GM12878 (cell line): ENCODE data around the gene WDR93. TPM values are rescaled to one million over a fixed set of nuclear protein-coding genes. Genes with fewer than 3 reads are reported as not detected.

ENCODE experiments used
- ATAC-seq: fragments of 200-7000 bp; cut with Tn5 transposase; 3 replicates; pipeline ENCODE4 v1.9.1; 2020; ENCODE audit warnings: mild to moderate bottlenecking, moderate library complexity
- BruUV-seq: library from RNA; stranded (reverse); fragments of 400-500 nt; replicated peaks from 2 replicates; lab custom pipeline; 2021; lab: Mats Ljungman, UMichigan
- CTCF ChIA-PET: fragments of 300-600 bp; sonication (Branson Sonifier 250); formaldehyde crosslinking; extraction: SDS; loops from one replicate; lab custom pipeline; 2021; ENCODE audit warnings: inconsistent platforms; lab: Yijun Ruan, JAX
- POLR2A ChIA-PET: fragments of 350-600 bp; formaldehyde crosslinking; extraction: SDS; loops from one replicate; lab custom pipeline; 2021; ENCODE audit warnings: inconsistent platforms; lab: Charles Lee
- RAD21 ChIA-PET: fragments of 300-600 bp; sonication (Branson Sonifier 250); formaldehyde crosslinking; loops from one replicate; lab custom pipeline; 2023; ENCODE audit warnings: antibody characterized with exemption; ENCODE audit not compliant: unreplicated experiment; lab: Charles Lee
- SMC1A ChIA-PET: fragments of 300-600 bp; sonication (Branson Sonifier 250); formaldehyde crosslinking; loops from one replicate; lab custom pipeline; 2023; ENCODE audit not compliant: unreplicated experiment, uncharacterized antibody; lab: Charles Lee
- DNase-seq: peaks from one replicate; pipeline ENCODE4 v3.0.0-alpha.2; 2011; ENCODE audit warnings: low read depth, low spot score
- FAIRE-seq: peaks from 3 replicates; lab custom pipeline; 2011; peaks lifted over from hg19 to GRCh38; lab: Jason Lieb, UNC
- H2AFZ ChIP-seq: 2 replicates; pipeline ENCODE4 v1.6.0; 2011; ENCODE audit warnings: low read depth, low read length, control low read depth; ENCODE audit not compliant: control insufficient read depth
- H3K27ac ChIP-seq: 2 replicates; pipeline ENCODE4 v1.5.1; 2011; ENCODE audit warnings: control low read depth; ENCODE audit not compliant: control insufficient read depth, insufficient read depth
- H3K27me3 ChIP-seq, 2 experiments: replicated peaks in 1 of 2; 2 replicates each; pipeline versions ENCODE4 v1.6.0 to v1.6.1; 2011; ENCODE audit warnings: low read length in 1 of 2; ENCODE audit not compliant: control insufficient read depth in 2 of 2, insufficient read depth in 2 of 2
- H3K36me3 ChIP-seq, 2 experiments: 2 replicates each; pipeline ENCODE4 v1.5.1; 2011; ENCODE audit warnings: low read length in 1 of 2; ENCODE audit not compliant: control insufficient read depth in 2 of 2, insufficient read depth in 2 of 2
- H3K4me1 ChIP-seq: 2 replicates; pipeline ENCODE4 v1.6.1; 2011; ENCODE audit warnings: mild to moderate bottlenecking, low read length, moderate library complexity, mixed read lengths; ENCODE audit not compliant: control insufficient read depth, insufficient read depth
- H3K4me2 ChIP-seq: 2 replicates; pipeline ENCODE4 v1.6.0; 2011; ENCODE audit warnings: control low read depth; ENCODE audit not compliant: control insufficient read depth, insufficient read depth
- H3K4me3 ChIP-seq: fragments of 200-600 bp; sonication (generic); 2 replicates; pipeline ENCODE4 v1.5.1; 2016
- H3K79me2 ChIP-seq: 2 replicates; pipeline ENCODE4 v1.6.0; 2011; ENCODE audit warnings: low read length; ENCODE audit not compliant: control insufficient read depth, insufficient read depth
- H3K9ac ChIP-seq: 2 replicates; pipeline ENCODE4 v1.8.0; 2011; ENCODE audit warnings: low read length, control low read depth, mixed read lengths; ENCODE audit not compliant: control insufficient read depth, insufficient read depth
- H3K9me3 ChIP-seq: replicated peaks from 3 replicates; pipeline ENCODE4 v1.5.1; 2011; ENCODE audit warnings: mild to moderate bottlenecking, low read length; ENCODE audit not compliant: control insufficient read depth, insufficient read depth
- H4K20me1 ChIP-seq: 2 replicates; pipeline ENCODE4 v1.6.0; 2011; ENCODE audit not compliant: control insufficient read depth, insufficient read depth
- EP300 ChIP-seq, 2 experiments: fragments of 150-350 bp in 1 of 2; IDR thresholded peaks; 2 replicates each; pipeline ENCODE4 v1.6.1; 2011 to 2012; ENCODE audit warnings: low read depth in 2 of 2, low read length in 2 of 2, borderline replicate concordance in 1 of 2, improper control_type of control experiment in 1 of 2, inconsistent platforms in 1 of 2; ENCODE audit not compliant: control insufficient read depth in 1 of 2
- JUND ChIP-seq: IDR thresholded peaks from 2 replicates; pipeline ENCODE4 v1.6.1; 2012; ENCODE audit warnings: low read depth, mild to moderate bottlenecking, low read length, improper control_type of control experiment, moderate library complexity
- KLF5 ChIP-seq: fragments of 450-650 bp; IDR thresholded peaks from 2 replicates; pipeline ENCODE4 v1.6.1; 2014; ENCODE audit warnings: mild to moderate bottlenecking; ENCODE audit not compliant: partially characterized antibody
- NR2F1 ChIP-seq: fragments of 450-650 bp; conservative IDR thresholded peaks from 2 replicates; pipeline ENCODE4 v1.6.1; 2017; ENCODE audit warnings: mild to moderate bottlenecking
- RFX5 ChIP-seq: IDR thresholded peaks from 2 replicates; pipeline ENCODE4 v1.6.1; 2011; ENCODE audit warnings: low read depth, low read length, improper control_type of control experiment
- SMAD5 ChIP-seq: IDR thresholded peaks from 2 replicates; pipeline ENCODE4 v1.6.1; 2016; ENCODE audit warnings: antibody characterized with exemption, low read depth
- WGBS: methylation state at CpG from one replicate; pipeline ENCODE4 v1.1.6; 2016; ENCODE audit warnings: low lambda C conversion rate; ENCODE audit not compliant: insufficient replicate concordance, insufficient coverage; ENCODE audit errors: missing lambda C conversion rate; 5-methylcytosine and 5-hydroxymethylcytosine counted together
- in situ Hi-C: fragments of 300-500 bp; cut with MboI; formaldehyde crosslinking; loops from 9 replicates; pipeline ENCODE4 v1.14.3; 2018; ENCODE audit warnings: mixed read lengths
- intact Hi-C: fragments of 100-400 bp; cut with micrococcal nuclease; formaldehyde crosslinking; loops from one replicate; pipeline ENCODE4 v1.14.2; 2022; ENCODE audit not compliant: unreplicated experiment
- polyA plus RNA-seq, 11 experiments: library from polyadenylated mRNA; depleted of rRNA in 4 of 11; unstranded in 6 of 11; stranded (reverse) in 5 of 11; fragments of >200 nt; fragmentation: Nextera tagmentation in 4 of 11; fragmentation: Illumina TruSeq in 1 of 11; extraction: Ambion mirVana in 4 of 11; extraction: Trizol in 1 of 11; gene quantifications; 1 replicate in 1 of 11; 2 replicates in 10 of 11; pipeline versions ENCODE4 v1.2.1 to v1.2.3, GENCODE V29; 2011 to 2016; ENCODE audit warnings: inconsistent platforms in 2 of 11, missing spikeins in 2 of 11, low read depth in 1 of 11
- total RNA-seq, 4 experiments: library from RNA; depleted of rRNA in 3 of 4; stranded (reverse); fragments of >200 nt in 3 of 4; fragmentation: Illumina TruSeq in 1 of 4; extraction: Trizol in 1 of 4; gene quantifications; 2 replicates each; pipeline versions ENCODE4 v1.2.1 to v1.2.3, GENCODE V29; 2013 to 2021
- TF ChIP-seq, protein P1 (sequence below): IDR thresholded peaks from 2 replicates; pipeline ENCODE4 v1.6.1; 2012; ENCODE audit warnings: low read depth, low read length, improper control_type of control experiment
- TF ChIP-seq, protein P2 (sequence below): fragments of 450-650 bp; conservative IDR thresholded peaks from 2 replicates; pipeline ENCODE4 v1.6.1; 2017; ENCODE audit warnings: mild to moderate bottlenecking, moderate library complexity
- TF ChIP-seq, protein P3 (sequence below): fragments of 450-650 bp; IDR thresholded peaks from 2 replicates; pipeline ENCODE4 v1.6.1; 2018; ENCODE audit warnings: borderline replicate concordance, mild to moderate bottlenecking; ENCODE audit not compliant: partially characterized antibody

WDR93 gene
- total and polyA plus RNA-seq, 10 of the 15 experiments (the other 5 are each of a cell fraction or from before 2014, with no cell fraction given): not detected

DNA sequence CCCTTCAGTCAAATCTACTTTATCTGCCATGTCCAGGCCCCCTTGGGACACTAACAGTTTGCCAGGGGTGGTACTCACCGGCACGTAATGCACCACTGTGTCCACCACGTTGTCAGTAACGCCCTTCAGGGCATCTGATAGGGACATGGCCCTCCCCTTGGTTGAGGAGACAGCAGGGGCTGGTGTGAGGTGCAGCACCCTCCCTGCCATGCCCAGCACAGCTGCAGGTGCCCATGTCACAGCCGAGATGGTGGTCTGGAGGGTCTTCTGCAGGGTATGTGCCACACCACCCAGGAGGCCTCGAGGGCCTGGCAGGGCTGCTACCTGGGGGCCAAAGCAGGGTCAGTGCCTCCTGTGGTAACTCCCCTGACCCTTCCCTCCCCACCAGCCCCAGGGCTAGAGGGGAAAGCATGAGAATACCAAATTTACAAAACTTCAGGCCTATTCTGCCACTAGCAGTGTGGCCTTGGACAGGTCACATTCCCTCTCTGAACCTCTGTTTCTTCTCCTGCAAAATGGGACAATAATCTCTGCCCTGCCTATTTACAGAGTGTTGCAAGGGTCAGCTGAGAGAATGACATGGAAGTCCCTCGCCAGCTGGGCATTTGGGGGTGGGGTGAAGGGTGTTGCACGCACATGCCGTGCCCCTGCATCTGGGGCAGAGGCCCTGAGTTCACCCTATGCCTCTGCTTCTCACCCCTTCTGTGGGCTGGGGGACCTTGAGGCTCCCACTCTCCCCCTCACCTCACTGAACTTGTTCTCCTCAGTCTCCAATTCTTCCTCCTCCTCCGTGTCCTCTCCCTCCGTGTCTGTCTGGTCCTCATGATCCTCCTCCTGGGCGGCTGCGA lies 23.5 kb upstream of the WDR93 start:
- Histone ChIP-seq H3K27ac (no peak overlapping the region), H3K9ac (no peak overlapping the region), H4K20me1 (no peaks in the 10 kb centered on the region), H3K36me3 (no peaks in the 10 kb centered on the region), H2AFZ (no peak overlapping the region), H3K27me3 (peaks cover 0 to 2% of the 10 kb centered on the region in 2 experiments; a peak in 1 of 4 replicates), H3K4me3 (no peak overlapping the region), H3K4me2 (no peak overlapping the region), H3K9me3 (no peaks in the 10 kb centered on the region), H3K4me1 (no peaks in the 10 kb centered on the region), H3K79me2 (no peaks in the 10 kb centered on the region)
- POLR2A ChIA-PET: no interaction called here
- intact Hi-C loops: no loop called here
- SMC1A ChIA-PET: no interaction called here
- CTCF ChIA-PET: no interaction called here
- RAD21 ChIA-PET: no interaction called here
- no peak for ATAC-seq
- TF ChIP-seq, protein P1, sequence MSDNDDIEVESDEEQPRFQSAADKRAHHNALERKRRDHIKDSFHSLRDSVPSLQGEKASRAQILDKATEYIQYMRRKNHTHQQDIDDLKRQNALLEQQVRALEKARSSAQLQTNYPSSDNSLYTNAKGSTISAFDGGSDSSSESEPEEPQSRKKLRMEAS: no peak
- no peak for TF ChIP-seq RFX5
- TF ChIP-seq JUND: no peak
- TF ChIP-seq, protein P2, sequence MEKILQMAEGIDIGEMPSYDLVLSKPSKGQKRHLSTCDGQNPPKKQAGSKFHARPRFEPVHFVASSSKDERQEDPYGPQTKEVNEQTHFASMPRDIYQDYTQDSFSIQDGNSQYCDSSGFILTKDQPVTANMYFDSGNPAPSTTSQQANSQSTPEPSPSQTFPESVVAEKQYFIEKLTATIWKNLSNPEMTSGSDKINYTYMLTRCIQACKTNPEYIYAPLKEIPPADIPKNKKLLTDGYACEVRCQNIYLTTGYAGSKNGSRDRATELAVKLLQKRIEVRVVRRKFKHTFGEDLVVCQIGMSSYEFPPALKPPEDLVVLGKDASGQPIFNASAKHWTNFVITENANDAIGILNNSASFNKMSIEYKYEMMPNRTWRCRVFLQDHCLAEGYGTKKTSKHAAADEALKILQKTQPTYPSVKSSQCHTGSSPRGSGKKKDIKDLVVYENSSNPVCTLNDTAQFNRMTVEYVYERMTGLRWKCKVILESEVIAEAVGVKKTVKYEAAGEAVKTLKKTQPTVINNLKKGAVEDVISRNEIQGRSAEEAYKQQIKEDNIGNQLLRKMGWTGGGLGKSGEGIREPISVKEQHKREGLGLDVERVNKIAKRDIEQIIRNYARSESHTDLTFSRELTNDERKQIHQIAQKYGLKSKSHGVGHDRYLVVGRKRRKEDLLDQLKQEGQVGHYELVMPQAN: no peak
- TF ChIP-seq NR2F1: no peak
- TF ChIP-seq KLF5: no peak
- TF ChIP-seq EP300 (IDR thresholded peaks at IDR 0.05; ENCODE audit: borderline replicate concordance in 1 of 2, control insufficient read depth in 1 of 2, low read depth in 2 of 2, low read length in 2 of 2): no peak
- TF ChIP-seq, protein P3, sequence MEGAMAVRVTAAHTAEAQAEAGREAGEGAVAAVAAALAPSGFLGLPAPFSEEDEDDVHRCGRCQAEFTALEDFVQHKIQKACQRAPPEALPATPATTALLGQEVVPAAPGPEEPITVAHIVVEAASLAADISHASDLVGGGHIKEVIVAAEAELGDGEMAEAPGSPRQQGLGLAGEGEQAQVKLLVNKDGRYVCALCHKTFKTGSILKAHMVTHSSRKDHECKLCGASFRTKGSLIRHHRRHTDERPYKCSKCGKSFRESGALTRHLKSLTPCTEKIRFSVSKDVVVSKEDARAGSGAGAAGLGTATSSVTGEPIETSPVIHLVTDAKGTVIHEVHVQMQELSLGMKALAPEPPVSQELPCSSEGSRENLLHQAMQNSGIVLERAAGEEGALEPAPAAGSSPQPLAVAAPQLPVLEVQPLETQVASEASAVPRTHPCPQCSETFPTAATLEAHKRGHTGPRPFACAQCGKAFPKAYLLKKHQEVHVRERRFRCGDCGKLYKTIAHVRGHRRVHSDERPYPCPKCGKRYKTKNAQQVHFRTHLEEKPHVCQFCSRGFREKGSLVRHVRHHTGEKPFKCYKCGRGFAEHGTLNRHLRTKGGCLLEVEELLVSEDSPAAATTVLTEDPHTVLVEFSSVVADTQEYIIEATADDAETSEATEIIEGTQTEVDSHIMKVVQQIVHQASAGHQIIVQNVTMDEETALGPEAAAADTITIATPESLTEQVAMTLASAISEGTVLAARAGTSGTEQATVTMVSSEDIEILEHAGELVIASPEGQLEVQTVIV: no peak
- no peak for TF ChIP-seq SMAD5
- no TSS peak for BruUV-seq
- FAIRE-seq: no peak
- DNase-seq: no peak
- in situ Hi-C loops: no loop called here
- WGBS: 69% methylated on average over 10 of the region's 13 CpGs
